GM18526 (cell line): Measurements from ENCODE around the gene CCDC201.

Experiments used
- POLR2A ChIP-seq: IDR thresholded peaks from 3 replicates; pipeline ENCODE4 v1.6.1; 2011; ENCODE audit not compliant: insufficient read length; ENCODE audit errors: extremely low read depth

Gene CCDC201

DNA sequence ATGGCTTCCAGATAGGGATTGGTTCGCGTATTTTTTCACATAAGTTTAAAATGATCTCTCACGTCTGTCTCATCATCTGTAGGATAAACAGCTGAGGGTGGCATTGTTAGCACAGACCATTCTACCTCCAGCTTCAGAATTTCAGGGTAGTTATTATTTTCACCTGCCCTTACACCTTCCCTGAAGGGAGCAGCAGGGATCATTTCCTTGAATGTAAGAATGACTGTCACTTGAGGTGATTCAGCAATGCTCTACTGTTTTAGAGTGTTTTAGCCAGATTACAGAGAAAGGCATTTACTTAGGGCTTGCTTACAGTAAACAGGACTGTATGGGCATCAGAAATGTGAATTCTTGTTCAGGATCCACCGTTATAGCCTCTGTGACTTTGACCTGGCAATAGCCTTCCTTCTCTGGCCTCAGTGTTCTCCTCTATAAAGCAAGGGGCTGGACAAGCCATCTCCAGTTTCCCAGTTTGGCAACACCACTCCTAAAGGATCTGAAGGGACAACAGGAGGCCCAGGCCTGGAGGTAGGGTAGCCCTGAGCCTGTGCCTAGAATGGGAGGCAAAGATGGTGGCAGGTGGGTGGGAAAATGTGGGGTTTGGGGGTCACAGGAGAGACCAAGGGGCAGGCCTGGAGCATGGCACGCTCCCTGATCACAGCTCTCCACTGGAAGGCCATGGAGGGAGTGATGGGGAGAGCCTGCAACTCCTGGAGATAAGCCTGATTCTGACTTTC lies 14.2 kb upstream of the CCDC201 start:
- no peak for TF ChIP-seq POLR2A

DNA sequence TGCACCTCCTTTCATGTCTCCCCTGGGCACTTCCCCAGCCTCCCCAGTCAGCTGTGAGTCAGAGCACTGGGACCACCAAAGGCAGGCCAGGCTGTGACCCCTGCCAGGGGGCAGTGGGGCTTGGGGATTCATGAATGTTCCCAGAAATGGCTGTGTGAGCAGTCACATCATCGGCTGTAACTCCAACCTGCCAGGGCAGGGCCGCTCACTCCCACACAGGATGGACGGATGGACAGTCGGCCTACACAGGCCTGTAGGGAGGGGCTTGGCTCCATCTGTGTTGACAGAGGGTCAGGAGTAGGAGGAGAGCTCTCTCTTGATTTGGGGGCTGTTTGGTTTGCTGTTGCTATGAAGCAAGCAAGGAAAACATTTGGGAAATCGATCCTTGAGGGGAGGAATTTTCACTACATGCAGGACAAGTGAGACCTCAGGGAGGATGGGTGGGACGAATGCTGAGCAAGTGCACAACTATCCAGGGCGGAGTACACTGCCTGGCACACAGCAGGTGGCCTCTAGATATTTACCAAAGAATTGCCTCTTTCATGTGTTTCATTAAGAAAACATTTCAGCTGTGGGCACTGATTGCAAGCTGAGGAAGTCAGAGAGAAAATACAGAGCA lies 12.5 kb upstream of the CCDC201 start:
- TF ChIP-seq POLR2A, result no peak

DNA sequence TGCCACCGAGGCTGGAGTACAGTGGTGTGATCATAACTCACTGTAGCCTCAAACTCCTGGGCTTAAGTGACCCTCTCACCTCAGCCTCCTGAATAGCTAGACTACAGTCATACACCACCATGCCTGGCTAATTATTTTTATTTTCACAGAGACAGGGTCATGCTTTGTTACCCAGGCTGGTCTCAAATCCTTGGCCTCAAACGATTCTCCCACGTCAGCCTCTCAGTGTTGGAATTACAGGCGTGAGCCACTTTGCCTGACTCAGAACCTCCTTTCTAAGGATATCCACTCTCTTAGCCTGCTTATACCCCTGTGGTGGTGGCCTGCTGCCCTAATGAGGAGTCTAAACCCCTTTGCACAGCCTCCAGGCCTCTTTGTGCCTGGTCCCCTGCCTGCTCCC lies 11.3 kb upstream of the CCDC201 start:
- no peak for TF ChIP-seq POLR2A

DNA sequence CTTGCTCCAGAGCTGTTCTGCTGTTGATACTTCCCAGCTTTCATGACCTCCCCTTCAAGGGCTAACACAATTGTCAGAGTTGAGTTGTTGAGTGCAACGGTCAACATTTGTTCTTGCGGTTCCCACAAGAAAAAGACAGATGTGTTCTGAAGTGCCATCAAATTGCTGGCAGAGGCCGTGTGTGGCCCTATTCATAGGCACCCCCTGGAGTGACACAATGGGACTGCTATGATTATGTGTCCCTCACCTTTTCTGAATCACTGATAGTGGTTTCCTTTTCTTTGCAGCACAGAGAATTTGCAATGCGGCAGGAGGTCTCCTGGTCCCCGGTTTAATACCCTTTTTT lies 9.6 kb upstream of the CCDC201 start:
- TF ChIP-seq POLR2A, result no peak

DNA sequence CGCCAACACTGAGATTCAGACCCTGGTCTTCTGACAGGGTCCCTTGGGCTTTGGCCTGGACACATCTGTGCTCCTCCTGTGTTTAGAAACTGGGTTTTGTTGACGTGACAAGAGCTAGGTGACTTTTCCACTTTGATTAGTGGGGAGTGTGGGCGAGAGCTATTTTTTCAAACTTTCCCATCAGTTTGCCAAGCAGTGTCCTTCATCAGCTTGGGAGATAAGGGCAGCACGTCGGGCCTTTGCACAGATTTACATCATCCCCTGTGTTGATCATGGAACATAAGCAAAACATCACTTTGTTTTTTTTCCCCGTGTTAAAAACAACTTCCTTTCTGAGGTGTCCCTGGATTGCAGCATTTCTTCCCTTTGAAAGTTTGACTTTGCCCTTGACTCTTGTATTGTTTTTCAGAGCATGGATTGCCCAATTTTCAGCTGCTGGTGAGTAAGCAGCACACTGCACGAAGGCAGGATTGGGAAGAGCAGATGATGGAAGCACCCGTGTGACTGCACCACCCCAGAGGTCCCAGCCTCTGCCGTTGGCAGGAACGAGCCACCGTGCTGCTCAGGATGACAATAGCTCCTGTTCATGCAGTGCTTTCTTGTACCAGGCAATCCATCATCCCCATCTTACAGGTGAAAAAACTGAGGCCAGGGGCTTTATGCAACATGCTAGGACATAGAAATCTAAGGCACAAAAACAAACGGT lies 9.0 kb upstream of the CCDC201 start:
- TF ChIP-seq POLR2A, result no peak

DNA sequence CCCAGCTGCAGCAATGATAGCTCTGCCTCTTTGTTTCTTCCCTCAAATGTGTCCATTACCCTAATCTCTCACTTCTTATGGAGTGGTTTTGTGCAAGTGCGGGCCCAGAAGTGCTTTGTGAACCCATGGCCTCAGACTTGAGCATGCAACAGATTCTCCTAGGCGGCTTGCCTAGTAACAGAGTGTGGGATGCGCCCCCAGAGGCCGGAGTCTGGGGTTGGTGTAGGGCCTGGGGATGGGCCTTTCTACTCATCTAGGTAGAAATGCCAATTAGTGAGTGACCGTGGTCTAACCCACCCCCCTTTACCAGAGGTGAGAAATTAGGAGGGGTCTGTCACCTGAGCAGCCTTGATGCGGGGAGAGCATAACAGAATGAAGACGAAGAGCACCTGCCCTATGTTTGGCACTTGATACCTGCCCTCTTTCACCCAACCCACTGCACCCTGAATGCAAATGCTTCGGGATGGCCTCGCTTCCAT lies 8.4 kb upstream of the CCDC201 start:
- TF ChIP-seq POLR2A, result no peak

DNA sequence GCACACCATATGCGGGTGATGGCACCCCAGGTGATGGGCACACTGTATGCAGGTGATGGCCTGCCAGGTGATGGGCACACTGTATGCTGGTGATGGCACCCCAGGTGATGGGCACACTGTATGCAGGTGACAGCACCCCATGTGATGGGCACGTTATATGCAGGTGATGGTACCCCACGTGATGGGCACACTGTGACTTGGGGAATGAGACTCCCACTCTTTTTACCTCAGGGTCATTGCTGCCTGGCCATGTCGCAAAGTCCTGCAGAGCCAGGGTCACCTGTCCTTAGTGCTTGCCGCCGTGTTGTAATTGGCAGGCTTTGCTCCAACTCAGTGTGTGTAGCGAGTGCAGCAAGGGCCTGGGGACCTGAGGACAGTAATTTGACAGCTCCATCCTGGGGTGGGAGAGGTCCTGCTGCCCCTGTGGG lies 7.6 kb upstream of the CCDC201 start:
- no peak for TF ChIP-seq POLR2A

DNA sequence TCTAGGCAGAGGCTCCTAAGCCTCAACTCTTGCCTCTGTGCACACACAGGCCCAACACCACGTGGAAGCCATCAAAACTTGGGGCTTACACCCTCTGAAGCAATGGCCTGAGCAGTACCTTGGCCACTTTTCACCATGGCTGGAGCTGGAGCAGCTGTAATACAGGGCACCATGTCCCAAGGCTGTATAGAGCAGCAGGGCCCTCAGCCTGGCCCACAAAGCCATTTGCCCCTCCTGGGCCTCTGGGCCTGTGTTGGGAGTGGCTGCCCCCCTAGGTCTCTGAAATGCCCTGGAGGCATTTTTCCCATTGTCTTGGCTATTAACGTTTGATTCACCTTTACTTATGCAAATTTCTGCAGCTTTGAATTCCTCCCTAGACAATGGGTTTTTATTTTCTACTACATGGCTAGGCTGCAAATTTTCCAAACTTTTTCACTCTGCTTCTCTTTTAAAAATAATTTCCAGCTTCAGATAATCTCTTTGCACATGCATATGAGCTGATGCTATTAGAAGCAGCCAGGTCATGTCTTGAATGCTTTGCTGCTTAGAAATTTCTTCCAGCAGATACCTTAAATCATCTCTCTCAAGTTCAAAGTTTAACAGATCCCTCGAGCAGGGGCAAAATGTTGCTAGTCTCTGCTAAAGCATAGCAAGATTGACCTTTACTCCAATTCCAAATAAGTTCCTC lies 5.7 kb upstream of the CCDC201 start:
- TF ChIP-seq POLR2A, result no peak

DNA sequence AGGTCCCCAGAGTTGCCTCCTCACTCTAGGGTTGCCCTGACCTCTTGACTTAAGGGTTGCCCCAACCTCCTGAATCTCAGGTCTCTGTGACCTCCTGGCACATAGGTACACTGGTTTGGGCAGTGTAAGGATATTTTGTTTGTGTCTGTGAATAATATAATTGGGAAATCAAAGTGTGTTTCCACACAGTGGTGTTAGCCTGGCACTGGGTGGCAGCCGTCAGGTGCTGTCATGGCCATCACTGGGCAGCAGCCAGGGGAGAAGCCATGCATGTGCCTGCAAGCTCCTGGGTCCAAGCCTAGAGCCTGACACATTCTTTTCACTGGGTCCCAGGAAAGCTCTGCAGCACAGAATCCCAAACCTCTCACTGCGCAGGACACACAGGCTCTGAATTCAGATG lies 3.6 kb upstream of the CCDC201 start:
- no peak for TF ChIP-seq POLR2A

DNA sequence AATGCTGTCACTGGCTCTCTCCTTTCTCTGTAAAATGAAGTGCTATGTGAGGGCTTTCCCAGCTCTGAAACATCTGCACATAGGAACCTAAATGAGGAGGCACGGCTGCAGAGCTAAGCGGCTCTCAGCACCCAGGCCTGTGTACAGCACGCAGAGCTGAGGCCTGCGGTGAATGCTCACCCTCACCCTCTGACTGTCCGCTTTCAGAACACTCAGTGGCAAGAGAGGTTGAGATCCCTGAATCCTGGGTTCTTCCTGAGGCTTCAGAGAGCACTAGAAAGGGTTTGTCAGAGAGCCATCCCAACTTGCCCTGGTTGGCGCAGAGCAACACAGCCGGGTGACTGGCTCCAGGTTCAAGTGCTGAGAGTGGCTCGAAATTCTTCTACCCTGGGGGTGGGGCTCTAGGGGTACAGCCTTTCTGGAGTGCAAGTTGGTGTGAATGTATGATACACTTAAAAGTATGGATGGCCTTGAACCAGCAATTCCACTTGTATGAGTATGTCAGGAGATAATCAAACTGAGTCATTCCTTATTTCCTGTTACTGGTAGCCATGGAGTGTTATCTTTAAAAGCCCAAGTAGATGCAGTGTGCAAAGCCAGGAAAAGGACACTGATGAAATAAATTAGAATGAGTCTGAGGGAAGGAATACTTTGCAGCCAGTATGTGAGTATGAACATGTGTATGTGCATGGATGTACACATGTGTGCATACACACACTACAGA lies 1.7 kb upstream of the CCDC201 start:
- TF ChIP-seq POLR2A, result no peak

DNA sequence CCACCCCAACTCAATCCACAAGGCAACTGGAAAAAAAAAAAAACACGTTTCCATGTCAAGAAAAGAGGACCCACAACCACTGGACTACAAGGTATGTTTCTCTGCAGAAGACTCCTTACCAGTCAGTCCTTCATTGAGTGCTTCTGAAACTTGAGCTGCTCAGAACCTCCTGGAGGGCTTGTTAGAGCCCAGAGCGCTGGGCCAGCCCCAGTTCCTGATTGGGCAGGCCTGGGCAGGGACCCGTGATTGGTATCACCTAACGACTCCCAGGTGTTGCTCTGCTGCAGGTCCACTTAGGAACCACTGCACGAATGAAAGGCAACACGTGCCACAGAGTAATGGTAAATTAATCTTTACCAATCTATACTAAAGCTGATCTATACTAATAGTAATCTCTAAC lies 473 bp upstream of the CCDC201 start:
- no peak for TF ChIP-seq POLR2A

DNA sequence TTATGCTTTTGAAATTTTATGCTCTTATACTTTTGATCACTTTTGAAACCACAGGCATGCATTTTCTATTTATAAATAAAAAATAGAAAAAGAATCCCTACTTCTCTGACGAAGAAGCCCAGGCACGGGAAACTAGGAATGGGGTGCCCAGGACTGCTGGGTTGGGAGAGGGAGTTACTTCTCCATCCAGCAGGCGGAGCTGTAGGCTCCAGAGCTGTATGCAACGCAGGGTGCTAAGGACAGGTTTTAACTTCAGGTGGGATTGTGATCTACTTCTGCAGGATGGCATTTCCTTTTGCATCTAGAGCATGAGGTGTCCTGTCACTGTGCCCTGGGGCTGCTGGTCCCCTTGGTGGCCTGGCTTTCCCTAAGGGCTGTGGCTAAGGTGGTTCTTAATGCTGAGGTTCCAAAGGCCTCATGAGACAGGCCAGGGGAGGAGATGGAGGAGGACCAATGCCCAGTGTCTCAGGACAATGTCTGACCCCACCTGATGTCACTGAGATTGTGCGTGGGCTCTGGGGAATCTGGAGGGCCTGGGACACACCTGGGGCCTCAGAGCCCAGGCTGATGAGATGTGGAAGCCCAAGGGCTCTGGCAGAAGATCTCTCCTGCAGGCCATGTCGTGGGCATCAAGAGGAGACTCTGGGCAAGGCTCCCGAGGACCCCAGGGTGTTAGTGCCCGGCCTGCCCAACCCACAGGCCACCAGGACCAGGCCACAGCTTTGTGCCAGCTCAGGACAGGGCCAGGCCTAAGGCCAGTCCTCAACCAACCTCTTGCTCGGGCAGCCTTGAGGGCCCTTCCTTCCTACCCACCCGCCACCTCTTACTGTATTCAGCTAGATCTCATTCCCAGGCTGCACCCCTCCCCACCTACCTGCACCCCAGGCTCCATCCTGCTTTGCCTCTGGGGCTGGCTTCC lies 507 bp downstream of the CCDC201 start:
- no peak for TF ChIP-seq POLR2A

DNA sequence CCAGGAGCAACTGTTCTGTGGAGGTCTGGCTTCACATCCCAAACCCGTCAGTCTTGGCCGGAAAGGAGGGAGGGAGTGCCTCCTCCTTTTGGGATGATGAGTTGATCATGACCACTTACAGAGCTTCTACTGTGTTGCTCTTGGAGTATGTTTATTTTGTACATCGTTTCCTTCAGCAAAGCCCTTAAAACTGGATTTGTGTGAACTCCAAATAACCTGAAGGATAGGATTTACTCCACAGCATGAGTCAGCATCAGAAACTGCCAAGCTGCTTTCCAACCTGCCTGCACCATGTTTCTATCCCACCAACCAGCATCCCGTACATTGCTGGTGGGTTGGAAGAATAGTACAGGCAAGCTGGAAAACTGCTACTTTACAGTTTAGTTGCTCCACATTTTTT lies 3.5 kb downstream of the CCDC201 start:
- no peak for TF ChIP-seq POLR2A

DNA sequence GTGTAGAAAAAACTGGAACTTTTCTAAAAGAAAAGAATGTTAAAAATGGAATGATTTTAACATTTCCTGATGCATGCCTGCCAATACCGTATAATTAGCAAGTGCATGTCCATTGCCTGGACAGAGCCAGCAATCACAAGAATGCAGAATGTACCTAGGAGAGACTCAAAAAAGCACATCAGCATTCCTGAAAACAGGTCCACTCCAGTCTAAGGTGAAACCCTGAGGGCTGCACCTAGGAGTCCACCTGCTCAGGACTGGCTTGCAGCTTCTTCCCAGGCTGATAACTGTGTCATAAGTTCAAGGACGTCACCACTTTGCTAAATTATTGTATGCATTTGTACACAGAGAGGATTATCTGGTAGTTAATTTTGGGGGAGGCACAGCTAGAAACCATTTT lies 5.4 kb downstream of the CCDC201 start:
- no peak for TF ChIP-seq POLR2A
